Fibroblast of skin of right quadriceps (primary cell): ENCODE measurements around the gene NFIA.

Source experiments
- DNase-seq: peaks from one replicate; pipeline ENCODE4 v3.0.0-alpha.2; 2013

NFIA gene

GRCh38 chr1:61386323-61386722, 304.0 kb downstream of the NFIA start:
- DNase-seq = no peak

GRCh38 chr1:61386770-61387169, 304.4 kb downstream of the NFIA start:
- DNase-seq = no peak

GRCh38 chr1:61387829-61388228, 305.5 kb downstream of the NFIA start:
- no peak for DNase-seq

GRCh38 chr1:61388566-61388965, 306.2 kb downstream of the NFIA start:
- peak; percentile 48 for DNase-seq

- DNase-seq = no peak
Measured at GRCh38 chr1:61389194-61389925, 307.0 kb downstream of the NFIA start.

GRCh38 chr1:61389926-61390845, 307.8 kb downstream of the NFIA start:
- DNase-seq = no peak

GRCh38 chr1:61391730-61392129, 309.4 kb downstream of the NFIA start:
- no peak for DNase-seq

GRCh38 chr1:61392409-61393242, 310.3 kb downstream of the NFIA start:
- no peak for DNase-seq

GRCh38 chr1:61393575-61393974, 311.2 kb downstream of the NFIA start:
- no peak for DNase-seq

GRCh38 chr1:61395146-61395800, 312.9 kb downstream of the NFIA start:
- DNase-seq = no peak

GRCh38 chr1:61397495-61397894, 315.1 kb downstream of the NFIA start:
- DNase-seq = no peak

- no peak for DNase-seq
Measured at GRCh38 chr1:61397935-61398334, 315.6 kb downstream of the NFIA start.

- DNase-seq = no peak
Measured at GRCh38 chr1:61399199-61399598, 316.8 kb downstream of the NFIA start.

- no peak for DNase-seq
Measured at GRCh38 chr1:61400131-61400770, 317.9 kb downstream of the NFIA start.

- no peak for DNase-seq
Measured at GRCh38 chr1:61400997-61401396, 318.6 kb downstream of the NFIA start.

- no peak for DNase-seq
Measured at GRCh38 chr1:61403679-61404596, 321.6 kb downstream of the NFIA start.

- DNase-seq = no peak
Measured at GRCh38 chr1:61404597-61405376, 322.4 kb downstream of the NFIA start.

- DNase-seq = no peak
Measured at GRCh38 chr1:61406467-61406866, 324.1 kb downstream of the NFIA start.

GRCh38 chr1:61412601-61413000, 330.2 kb downstream of the NFIA start:
- no peak for DNase-seq

GRCh38 chr1:61419196-61419595, 336.8 kb downstream of the NFIA start:
- no peak for DNase-seq
